Measurements from ENCODE around the gene DDX41.

The DDX41 gene

GRCh38 chr5:177465044-177465443, 51.7 kb downstream of the DDX41 start:
- no peak for TF ChIP-seq CTCF (IDR thresholded peaks at IDR 0.05; ENCODE audit: extremely low read depth, insufficient read depth, missing control alignments)
- in situ Hi-C loops (cut with MboI; ENCODE audit: low pct_unique_long_range_greater_than_20kb, low sequenced_read_pairs, unreplicated experiment) = no loop called here
- no peak for DNase-seq (ENCODE audit: low spot score)

- DNase-seq (ENCODE audit: low spot score) = no peak
Measured at GRCh38 chr5:177462021-177462670, 54.6 kb downstream of the DDX41 start.

More at GRCh38 chr5:177462021-177462670, 54.6 kb downstream of the DDX41 start:
- in situ Hi-C loops (cut with MboI; ENCODE audit: low pct_unique_long_range_greater_than_20kb, low sequenced_read_pairs, unreplicated experiment) = no loop called here
- no peak for TF ChIP-seq CTCF (IDR thresholded peaks at IDR 0.05; ENCODE audit: extremely low read depth, insufficient read depth, missing control alignments)

All from GM13977 (cell line).